ENCODE measurements around the gene ATN1. TPM values are rescaled to one million over a fixed set of nuclear protein-coding genes. Genes with fewer than 3 reads are reported as not detected.
A peak's percentile ranks its signal among the peaks of the same experiment; 100 is the strongest.

ATN1 gene
- total RNA-seq, 1 donor from 2014 or later, result 34.3 TPM

DNA sequence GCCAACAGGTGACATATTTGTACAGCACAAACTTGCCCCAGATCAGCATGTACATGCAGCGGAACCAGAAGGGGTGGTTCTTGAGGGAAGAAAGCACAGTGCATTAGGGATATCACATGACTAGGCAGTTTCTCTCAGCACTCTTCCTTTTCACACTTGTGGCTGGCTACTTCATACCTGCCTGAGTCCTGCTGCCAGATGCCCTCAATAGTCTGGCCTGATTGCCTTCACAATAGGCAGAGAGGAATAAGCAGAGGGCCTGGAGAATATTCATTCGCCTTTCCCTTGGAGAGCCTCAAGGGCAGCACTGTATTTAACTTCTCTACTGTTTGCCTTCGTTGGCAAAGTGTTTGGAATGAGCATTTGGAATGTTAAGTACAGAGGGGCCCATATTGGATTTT lies 50.9 kb downstream of the ATN1 start:
- DNase-seq, result no peak

GRCh38 chr12:6979021-6979420 lies 51.3 kb downstream of the ATN1 start:
- DNase-seq, result no peak

- DNase-seq, result no peak
Observed at GRCh38 chr12:6979453-6979852, 51.7 kb downstream of the ATN1 start.

GRCh38 chr12:6980075-6980474 lies 52.3 kb downstream of the ATN1 start:
- no peak for DNase-seq

DNA sequence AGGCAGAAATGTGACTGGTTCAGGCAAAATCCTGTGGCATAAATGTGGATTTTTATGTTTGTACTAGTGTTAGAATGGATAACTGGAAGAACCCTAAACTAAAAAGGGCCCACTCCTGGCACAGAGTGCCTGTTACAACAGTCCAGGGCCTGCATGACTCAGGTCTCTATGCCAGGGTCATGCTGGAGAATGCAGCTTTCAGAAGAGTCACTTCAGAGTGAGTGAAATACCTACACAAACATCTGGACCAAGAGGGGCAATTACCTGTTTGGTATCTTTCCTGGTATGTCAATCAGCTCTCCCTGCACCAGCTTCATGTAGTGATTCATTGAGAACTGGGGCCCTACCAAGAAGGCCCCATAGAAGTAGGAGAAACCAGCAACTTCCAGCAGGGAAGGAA lies 53.0 kb downstream of the ATN1 start:
- DNase-seq, result no peak

DNA sequence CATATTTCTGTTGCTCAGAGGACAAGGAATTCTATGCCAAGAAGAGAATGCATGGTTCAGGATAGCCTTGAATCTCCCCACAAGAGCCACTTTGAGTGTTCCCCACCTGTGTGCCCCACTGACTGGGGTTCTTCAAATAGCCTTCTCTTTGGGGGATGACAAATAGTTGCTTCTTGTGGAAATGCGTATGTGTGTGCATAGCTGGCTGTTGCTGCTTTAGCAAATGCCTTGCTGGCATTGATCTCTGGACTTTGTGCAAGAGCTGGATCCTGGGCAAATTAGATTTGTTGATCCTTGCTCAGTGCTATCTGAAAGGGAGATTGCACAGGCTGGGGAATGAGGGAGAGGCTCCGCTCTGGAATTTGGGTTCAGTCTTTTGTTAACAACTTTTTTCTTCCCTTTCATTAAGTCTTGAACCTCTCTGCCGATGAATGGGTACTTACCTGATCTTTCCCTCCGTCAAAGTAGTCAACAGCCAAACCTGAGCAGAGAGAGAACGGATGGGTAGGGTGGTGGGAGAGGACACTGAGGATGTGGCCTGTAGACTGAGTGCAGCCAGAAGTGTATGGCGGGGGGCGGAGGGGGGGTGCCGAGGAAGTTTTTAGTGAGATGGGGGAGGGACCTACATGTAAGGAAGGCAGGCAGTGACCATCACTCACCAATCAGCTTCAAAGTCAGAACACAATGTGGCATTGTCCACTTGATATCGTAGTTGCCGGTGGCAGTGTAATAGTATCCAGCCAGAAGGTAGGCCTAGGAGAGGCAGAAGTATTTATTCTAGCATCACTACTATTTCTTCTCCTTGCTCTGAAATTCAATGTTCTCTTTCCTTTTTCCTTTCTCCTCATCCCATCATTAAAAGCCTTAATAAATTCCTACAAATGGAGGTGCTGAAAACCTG lies 53.6 kb downstream of the ATN1 start:
- no peak for DNase-seq

- DNase-seq, result no peak
Observed at GRCh38 chr12:6982532-6982931, 54.8 kb downstream of the ATN1 start.

DNA sequence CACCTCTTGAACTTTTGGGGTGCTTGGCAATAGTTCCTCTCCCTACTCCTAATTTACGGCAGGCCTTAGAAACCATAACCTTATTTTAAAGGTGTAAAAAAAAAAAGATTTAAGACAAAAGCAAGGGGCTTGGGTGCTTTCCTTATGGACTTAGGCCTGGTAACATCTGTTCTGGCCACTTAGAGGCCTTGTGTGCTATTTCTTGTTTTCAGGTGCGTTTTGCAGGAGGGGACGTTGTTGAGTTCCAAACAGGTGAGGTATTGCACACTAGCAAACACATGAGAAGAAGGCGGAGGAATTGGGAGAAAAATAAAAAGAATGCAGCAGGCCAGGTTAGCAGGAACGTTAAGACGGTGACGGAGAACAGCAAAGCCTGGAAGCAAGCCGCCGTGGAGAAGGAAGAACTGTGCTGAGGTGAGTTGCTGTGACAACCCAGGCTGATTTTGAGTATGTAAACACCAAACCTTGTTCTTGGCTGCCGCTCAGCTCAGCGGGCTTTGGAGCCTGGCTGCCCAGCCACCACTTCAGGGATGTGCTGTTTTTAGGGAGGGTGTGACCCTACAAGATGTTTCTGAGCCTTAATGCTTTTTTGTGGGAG lies 60.3 kb downstream of the ATN1 start:
- peak; percentile 62 for DNase-seq

Small RNA genes within 50 kb of the gene (small RNA-seq; reads per million reads assigned to genes)
- 98.1 reads per million, percentile 97 among the genes with 10 or more reads in this experiment for gene MIR141 (ENCODE audit: low replicate concordance)
- gene MIR200C (ENCODE audit: low replicate concordance), result 25.5 reads per million, percentile 95 among the genes with 10 or more reads in this experiment
- not detected for gene RNU7-1 (ENCODE audit: low replicate concordance)
- gene SCARNA12 (ENCODE audit: low replicate concordance), result 0.31 reads per million, percentile 53 among the genes with 10 or more reads in this experiment

Other genes starting within 250 kb of the ATN1 start
- gene ZNF384, start 238.6 kb upstream of the ATN1 start, total RNA-seq, result 19.7 TPM
- 1.6 TPM for gene PIANP, start 227.1 kb upstream of the ATN1 start, total RNA-seq
- 41.5 TPM for gene COPS7A, start 203.9 kb upstream of the ATN1 start, total RNA-seq
- gene MLF2, start 174.8 kb upstream of the ATN1 start, total RNA-seq, result 103 TPM
- gene PTMS, start 161.6 kb upstream of the ATN1 start, total RNA-seq, result 102 TPM
- gene LAG3, start 155.4 kb upstream of the ATN1 start, total RNA-seq, result not detected
- gene CD4, start 138.4 kb upstream of the ATN1 start, total RNA-seq, result 3.7 TPM
- 13.1 TPM for gene GPR162, start 106.1 kb upstream of the ATN1 start, total RNA-seq
- gene P3H3, start 99.6 kb upstream of the ATN1 start, total RNA-seq, result 45.5 TPM
- 5.8 TPM for gene GNB3, start 87.0 kb upstream of the ATN1 start, total RNA-seq
- 5.9 TPM for gene CDCA3, start 76.7 kb upstream of the ATN1 start, total RNA-seq
- gene USP5, start 75.8 kb upstream of the ATN1 start, total RNA-seq, result 67.0 TPM
- gene TPI1, start 60.4 kb upstream of the ATN1 start, total RNA-seq, result 1,153 TPM
- 3.8 TPM for gene SPSB2, start 54.7 kb upstream of the ATN1 start, total RNA-seq
- 5.9 TPM for gene LRRC23, start 23.1 kb upstream of the ATN1 start, total RNA-seq
- gene ENO2, start 13.4 kb upstream of the ATN1 start, total RNA-seq, result 5.5 TPM
- gene RNU7-1, start 15.9 kb downstream of the ATN1 start, total RNA-seq, result not detected
- gene C12orf57, start 16.1 kb downstream of the ATN1 start, total RNA-seq, result 135 TPM
- gene PTPN6, start 23.4 kb downstream of the ATN1 start, total RNA-seq, result 11.4 TPM
- 238 TPM for gene PHB2, start 42.7 kb downstream of the ATN1 start, total RNA-seq
- gene EMG1, start 43.0 kb downstream of the ATN1 start, total RNA-seq, result 31.3 TPM
- 13.1 TPM for gene LPCAT3, start 90.5 kb downstream of the ATN1 start, total RNA-seq
- 87.7 TPM for gene C1S, start 132.8 kb downstream of the ATN1 start, total RNA-seq
- gene C1R, start 164.5 kb downstream of the ATN1 start, total RNA-seq, result 100 TPM
- 23.1 TPM for gene C1RL, start 181.3 kb downstream of the ATN1 start, total RNA-seq
- gene RBP5, start 200.9 kb downstream of the ATN1 start, total RNA-seq, result 1.8 TPM
- gene CLSTN3, start 202.4 kb downstream of the ATN1 start, total RNA-seq, result 32.2 TPM

Data from tongue (tissue), 3 donors.